H1 (cell line): Measurements from ENCODE around the gene STK39. TPM values are rescaled to one million over a fixed set of nuclear protein-coding genes. Genes with fewer than 3 reads are reported as not detected.

ENCODE experiments used
- CTCF ChIA-PET: fragments of 300-600 bp; sonication (Branson Sonifier 250); formaldehyde crosslinking; loops from one replicate; lab custom pipeline; 2021; ENCODE audit not compliant: partially characterized antibody; lab: Charles Lee
- POLR2A ChIA-PET: fragments of 300-600 bp; sonication (Branson Sonifier 250); formaldehyde crosslinking; loops from one replicate; lab custom pipeline; 2021; ENCODE audit warnings: inconsistent platforms; ENCODE audit not compliant: partially characterized antibody; lab: Charles Lee
- DNase-seq, 2 experiments: peaks; one replicate each; pipeline versions ENCODE4 v3.0.0 to v3.0.0-alpha.2; 2010 to 2022; ENCODE audit warnings: low spot score in 2 of 2, low read depth in 1 of 2, mixed read lengths in 1 of 2
- FAIRE-seq: peaks from 2 replicates; lab custom pipeline; 2011; peaks lifted over from hg19 to GRCh38; lab: Jason Lieb, UNC
- H2AFZ ChIP-seq: 2 replicates; pipeline ENCODE4 v1.8.1; 2012; ENCODE audit warnings: low read length, inconsistent platforms
- H2AK5ac ChIP-seq: 2 replicates; pipeline ENCODE4 v1.6.1; 2013; ENCODE audit warnings: low read depth, low read length
- H2BK120ac ChIP-seq: replicated peaks from 2 replicates; pipeline ENCODE3; 2013; ENCODE audit warnings: low read depth, low read length, inconsistent platforms
- H2BK12ac ChIP-seq: 2 replicates; pipeline ENCODE4 v1.6.1; 2013; ENCODE audit warnings: low read depth, low read length
- H2BK15ac ChIP-seq: 2 replicates; pipeline ENCODE4 v1.6.1; 2013; ENCODE audit warnings: low read length
- H2BK20ac ChIP-seq: 2 replicates; pipeline ENCODE4 v1.6.1; 2013; ENCODE audit warnings: low read length
- H2BK5ac ChIP-seq: 2 replicates; pipeline ENCODE4 v1.6.1; 2013; ENCODE audit warnings: low read depth, low read length
- H3K14ac ChIP-seq: 2 replicates; pipeline ENCODE4 v1.6.1; 2013; ENCODE audit warnings: inconsistent platforms; ENCODE audit not compliant: insufficient read length
- H3K18ac ChIP-seq: 2 replicates; pipeline ENCODE4 v1.6.1; 2013; ENCODE audit warnings: low read length; ENCODE audit errors: extremely low read depth
- H3K23ac ChIP-seq: 2 replicates; pipeline ENCODE4 v1.6.1; 2013; ENCODE audit warnings: inconsistent platforms; ENCODE audit not compliant: insufficient read length
- H3K23me2 ChIP-seq: 2 replicates; pipeline ENCODE4 v1.6.1; 2013; ENCODE audit warnings: low read depth, low read length
- H3K27ac ChIP-seq: 2 replicates; pipeline ENCODE4 v1.6.1; 2011; ENCODE audit warnings: low read depth, low read length, inconsistent platforms
- H3K27me3 ChIP-seq, 4 experiments: replicated peaks in 1 of 4; 1 replicate in 1 of 4; 2 replicates in 3 of 4; pipeline versions ENCODE4 v1.6.1 to v1.8.1; 2011 to 2013; ENCODE audit warnings: low read length in 3 of 4, mild to moderate bottlenecking in 3 of 4, inconsistent platforms in 2 of 4, mixed read lengths in 2 of 4, moderate library complexity in 1 of 4; ENCODE audit not compliant: control insufficient read depth in 3 of 4, insufficient read depth in 3 of 4; ENCODE audit errors: extremely low read depth in 1 of 4
- H3K36me3 ChIP-seq, 4 experiments: 2 replicates each; pipeline versions ENCODE4 v1.6.1 to v1.8.1; 2011 to 2013; ENCODE audit warnings: mild to moderate bottlenecking in 4 of 4, low read length in 3 of 4, moderate library complexity in 2 of 4, control low read depth in 1 of 4, inconsistent platforms in 1 of 4; ENCODE audit not compliant: insufficient read depth in 4 of 4, control insufficient read depth in 2 of 4
- H3K4ac ChIP-seq: replicated peaks from 2 replicates; pipeline ENCODE3; 2013; ENCODE audit warnings: low read length, low read depth, mixed read lengths, inconsistent platforms; ENCODE audit not compliant: insufficient read length
- H3K4me1 ChIP-seq, 4 experiments: replicated peaks in 1 of 4; 1 replicate in 1 of 4; 2 replicates in 3 of 4; pipeline versions ENCODE4 v1.6.1 to v1.8.1; 2011 to 2013; ENCODE audit warnings: low read length in 3 of 4, inconsistent platforms in 2 of 4, mixed read lengths in 1 of 4; ENCODE audit not compliant: insufficient read depth in 4 of 4, control insufficient read depth in 3 of 4
- H3K4me2 ChIP-seq, 2 experiments: 2 replicates each; pipeline versions ENCODE4 v1.6.1 to v1.8.1; 2011 to 2013; ENCODE audit warnings: low read depth in 2 of 2, low read length in 2 of 2, control low read depth in 1 of 2, inconsistent platforms in 1 of 2, mild to moderate bottlenecking in 1 of 2; ENCODE audit not compliant: insufficient read depth in 1 of 2
- H3K4me3 ChIP-seq, 4 experiments: fragments of 200-600, 300-600 bp in 1 of 4; sonication (generic), shearing (Covaris generic), sonication (Bioruptor Twin) in 1 of 4; 2 replicates each; pipeline versions ENCODE4 v1.5.1 to v1.8.1; 2011 to 2016; ENCODE audit warnings: low read length in 4 of 4, low read depth in 3 of 4, control low read depth in 2 of 4, inconsistent platforms in 2 of 4, mild to moderate bottlenecking in 2 of 4, mixed read lengths in 1 of 4, moderate library complexity in 1 of 4; ENCODE audit not compliant: insufficient read depth in 2 of 4; ENCODE audit errors: extremely low read depth in 1 of 4
- H3K56ac ChIP-seq: replicated peaks from 2 replicates; pipeline ENCODE3; 2013; ENCODE audit warnings: low read depth, mild to moderate bottlenecking, mixed read lengths, low read length, inconsistent platforms; ENCODE audit not compliant: insufficient read length
- H3K79me1 ChIP-seq: 2 replicates; pipeline ENCODE4 v1.6.1; 2013; ENCODE audit warnings: low read depth, low read length, control low read depth
- H3K79me2 ChIP-seq, 2 experiments: 2 replicates each; pipeline versions ENCODE4 v1.6.1 to v1.8.1; 2012 to 2013; ENCODE audit warnings: low read length in 2 of 2, mild to moderate bottlenecking in 2 of 2, inconsistent platforms in 1 of 2; ENCODE audit not compliant: insufficient read depth in 2 of 2, control insufficient read depth in 1 of 2
- H3K9ac ChIP-seq, 4 experiments: replicated peaks in 1 of 4; 1 replicate in 1 of 4; 2 replicates in 3 of 4; pipeline versions ENCODE4 v1.6.1 to v1.8.1; 2011 to 2013; ENCODE audit warnings: low read depth in 3 of 4, low read length in 3 of 4, control low read depth in 2 of 4, mild to moderate bottlenecking in 2 of 4, moderate library complexity in 2 of 4, inconsistent platforms in 1 of 4; ENCODE audit errors: extremely low read depth in 1 of 4
- H3K9me3 ChIP-seq, 2 experiments: 2 replicates each; pipeline versions ENCODE4 v1.6.1 to v1.8.1; 2012 to 2013; ENCODE audit warnings: mild to moderate bottlenecking in 2 of 2, moderate library complexity in 2 of 2, control low read depth in 1 of 2, inconsistent platforms in 1 of 2, low read depth in 1 of 2, low read length in 1 of 2, mixed read lengths in 1 of 2; ENCODE audit not compliant: insufficient read depth in 2 of 2
- H4K20me1 ChIP-seq, 2 experiments: replicated peaks in 1 of 2; 2 replicates each; pipeline versions ENCODE3 to v1.8.1; 2011 to 2013; ENCODE audit warnings: inconsistent platforms in 2 of 2, low read length in 2 of 2, mild to moderate bottlenecking in 1 of 2; ENCODE audit not compliant: insufficient read depth in 2 of 2, control insufficient read depth in 1 of 2
- H4K5ac ChIP-seq: 2 replicates; pipeline ENCODE4 v1.6.1; 2013; ENCODE audit warnings: low read length, low read depth, mixed read lengths, inconsistent platforms; ENCODE audit not compliant: insufficient read length
- H4K8ac ChIP-seq: 2 replicates; pipeline ENCODE4 v1.8.0; 2013; ENCODE audit warnings: mild to moderate bottlenecking, moderate library complexity, low read length, inconsistent platforms; ENCODE audit not compliant: insufficient read depth; ENCODE audit errors: extremely low read depth
- H4K91ac ChIP-seq: replicated peaks from 2 replicates; pipeline ENCODE3; 2013; ENCODE audit warnings: low read length, mixed read lengths, inconsistent platforms; ENCODE audit not compliant: insufficient read length
- CBX8 ChIP-seq: fragments of 300-800, 300-1000 bp; sonication (generic); IDR thresholded peaks from 2 replicates; pipeline ENCODE4 v1.7.1; 2016; ENCODE audit warnings: low read depth, low read length, borderline replicate concordance
- CTCF ChIP-seq, 3 experiments: IDR thresholded peaks; 1 replicate in 2 of 3; 2 replicates in 1 of 3; pipeline versions ENCODE4 v1.5.1 to v1.6.1; 2011; ENCODE audit warnings: low read length in 3 of 3, mild to moderate bottlenecking in 3 of 3, inconsistent platforms in 2 of 3, low read depth in 1 of 3, moderate library complexity in 1 of 3; ENCODE audit not compliant: insufficient read depth in 1 of 3; ENCODE audit errors: control extremely low read depth in 1 of 3
- JUN ChIP-seq: IDR thresholded peaks from 2 replicates; pipeline ENCODE4 v1.6.1; 2011; ENCODE audit warnings: low read depth, mild to moderate bottlenecking, improper control_type of control experiment, low read length
- NANOG ChIP-seq: IDR thresholded peaks from 2 replicates; pipeline ENCODE4 v1.6.1; 2011; ENCODE audit warnings: low read length, low read depth, mild to moderate bottlenecking, inconsistent platforms; ENCODE audit not compliant: insufficient read depth, poor library complexity, severe bottlenecking
- POLR2AphosphoS5 ChIP-seq: IDR thresholded peaks from 2 replicates; pipeline ENCODE4 v1.6.1; 2011; ENCODE audit warnings: low read depth, low read length
- POU5F1 ChIP-seq: IDR thresholded peaks from 2 replicates; pipeline ENCODE4 v1.6.1; 2011; ENCODE audit warnings: low read depth, mild to moderate bottlenecking, low read length, moderate library complexity
- SIX5 ChIP-seq: IDR thresholded peaks from 2 replicates; pipeline ENCODE4 v1.6.1; 2011; ENCODE audit warnings: mild to moderate bottlenecking, low read depth, low read length
- SP4 ChIP-seq: IDR thresholded peaks from 2 replicates; pipeline ENCODE4 v1.6.1; 2012; ENCODE audit warnings: low read length, inconsistent platforms
- WGBS, 2 experiments: shearing (Covaris generic) in 1 of 2; methylation state at CpG; one replicate each; pipeline versions ENCODE4 v1.1.6 to v1.1.7; 2013 to 2015; ENCODE audit warnings: low lambda C conversion rate in 2 of 2, mixed read lengths in 2 of 2, inconsistent platforms in 1 of 2, low coverage in 1 of 2, missing lambda C conversion rate in 1 of 2; ENCODE audit not compliant: insufficient replicate concordance in 2 of 2, insufficient coverage in 1 of 2, insufficient read length in 1 of 2; ENCODE audit errors: extremely low coverage in 1 of 2, missing lambda C conversion rate in 1 of 2; 5-methylcytosine and 5-hydroxymethylcytosine counted together
- polyA plus RNA-seq, 7 experiments: library from polyadenylated mRNA; depleted of rRNA in 3 of 7; stranded (reverse) in 5 of 7; unstranded in 2 of 7; fragments of >200 nt in 5 of 7; fragments of 200-250 nt in 2 of 7; gene quantifications; 1 replicate in 5 of 7; 2 replicates in 1 of 7; 4 replicates in 1 of 7; pipeline versions ENCODE4 v1.2.1 to v1.2.3, GENCODE V29; 2011 to 2013; ENCODE audit warnings: missing spikeins in 2 of 7, mixed read lengths in 2 of 7
- total RNA-seq: library from RNA; stranded (reverse); fragmentation: NEBNext Ultra II Directional; extraction: Animal tissue kit (Norgen Biotek cat#: 25700); gene quantifications from 2 replicates; pipeline ENCODE4 v1.2.1, GENCODE V29; 2021
- TF ChIP-seq, protein P1 (sequence below): IDR thresholded peaks from 2 replicates; pipeline ENCODE4 v1.6.1; 2011; ENCODE audit warnings: low read length, improper control_type of control experiment

The STK39 gene
- total and polyA plus RNA-seq, 2 of the 8 experiments (the other 6 are each of a cell fraction or from before 2014, with no cell fraction given): 13.7 to 23.8 TPM

DNA sequence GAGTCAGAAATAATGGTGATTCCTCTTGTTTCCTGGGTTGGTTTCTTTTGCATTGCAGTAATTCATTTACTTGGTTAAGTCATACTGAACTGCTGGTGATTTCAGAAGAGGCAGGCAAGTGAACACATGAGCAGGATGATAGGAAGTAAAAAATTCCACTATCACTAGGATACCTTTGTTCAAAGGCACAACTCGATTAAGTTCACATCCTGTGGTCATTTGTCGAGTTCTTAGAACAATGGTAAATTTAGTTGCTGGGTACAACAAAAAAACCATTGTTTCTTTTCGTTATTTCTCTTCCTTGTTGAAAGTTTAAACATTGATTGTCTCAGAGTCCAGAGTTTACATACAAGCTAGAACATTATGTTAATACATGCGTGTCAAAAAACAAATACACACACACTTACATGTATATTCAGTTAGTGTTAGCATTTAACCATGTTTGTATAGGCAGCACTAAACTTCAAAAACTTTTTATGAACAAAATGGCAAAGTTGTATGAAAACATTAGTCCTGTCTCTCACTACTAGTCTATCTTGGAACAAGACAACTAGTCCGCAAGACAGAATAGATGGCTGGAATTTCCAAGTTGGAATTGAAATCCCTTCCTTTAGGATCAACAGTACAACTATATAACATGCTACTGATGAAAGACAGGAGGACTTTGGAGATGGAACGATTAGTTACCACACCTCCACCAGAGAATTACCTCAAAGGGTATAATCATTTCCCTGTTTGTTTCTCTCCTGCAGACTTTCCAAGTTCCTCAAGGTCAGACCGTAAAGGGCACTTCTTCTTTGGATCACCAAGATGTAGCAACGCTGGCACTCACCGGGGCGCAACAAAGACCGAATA lies 26.2 kb downstream of the STK39 start:
- Histone ChIP-seq H2BK20ac (no peak overlapping the region), H4K20me1 (peaks cover 2 to 4% of the 10 kb centered on the region in 2 experiments), H2BK12ac (no peak overlapping the region), H3K27me3 (no peaks in the 10 kb centered on the region), H3K56ac (no peak overlapping the region), H3K9ac (no peak overlapping the region), H2AFZ (no peak overlapping the region), H2BK120ac (no peak overlapping the region), H3K23me2 (no peaks in the 10 kb centered on the region), H2AK5ac (no peak overlapping the region), H3K79me2 (0 out of 4 replicates have a peak, but pooled peaks cover 0 to 2% of the 10 kb centered on the region in 2 experiments), H4K5ac (no peak overlapping the region), H3K4me2 (no peak overlapping the region), H3K27ac (no peak overlapping the region), H3K4me3 (no peak overlapping the region), H3K79me1 (no peaks in the 10 kb centered on the region; the same call in 1 of the 2 replicates), H3K14ac (no peak overlapping the region), H4K91ac (no peak overlapping the region), H4K8ac (no peak overlapping the region), H3K4ac (no peak overlapping the region), H2BK15ac (no peak overlapping the region), H3K9me3 (no peaks in the 10 kb centered on the region), H3K23ac (no peak overlapping the region), H2BK5ac (no peak overlapping the region), H3K18ac (no peak overlapping the region), H3K36me3 (no peaks in the 10 kb centered on the region; a peak in 1 of 8 replicates), H3K4me1 (peaks cover 0 to 3% (median 0%) of the 10 kb centered on the region in 4 experiments; a peak in 1 of 7 replicates)
- no peak for FAIRE-seq
- no peak for DNase-seq
- ChIA-PET POLR2A (no interaction called here), CTCF (no interaction called here)
- 90% methylated on average over 11 of the region's 11 CpGs; no CpG with 5 or more reads in 1 of the 2 experiments for WGBS, 2 experiments
- no peak for TF ChIP-seq NANOG
- TF ChIP-seq CTCF (IDR thresholded peaks at IDR 0.05; ENCODE audit: control extremely low read depth in 1 of 3, insufficient read depth in 1 of 3, low read depth in 1 of 3, low read length in 3 of 3): no peak
- TF ChIP-seq POU5F1: no peak
- TF ChIP-seq POLR2AphosphoS5: no peak
- no peak for TF ChIP-seq CBX8
- TF ChIP-seq, protein P1, sequence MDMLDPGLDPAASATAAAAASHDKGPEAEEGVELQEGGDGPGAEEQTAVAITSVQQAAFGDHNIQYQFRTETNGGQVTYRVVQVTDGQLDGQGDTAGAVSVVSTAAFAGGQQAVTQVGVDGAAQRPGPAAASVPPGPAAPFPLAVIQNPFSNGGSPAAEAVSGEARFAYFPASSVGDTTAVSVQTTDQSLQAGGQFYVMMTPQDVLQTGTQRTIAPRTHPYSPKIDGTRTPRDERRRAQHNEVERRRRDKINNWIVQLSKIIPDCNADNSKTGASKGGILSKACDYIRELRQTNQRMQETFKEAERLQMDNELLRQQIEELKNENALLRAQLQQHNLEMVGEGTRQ: no peak
- TF ChIP-seq SIX5: no peak
- TF ChIP-seq JUN: no peak
- no peak for TF ChIP-seq SP4
